Esophagus muscularis mucosa (tissue), 4 donors: Measurements from ENCODE around the gene RASGRF1. TPM values are rescaled to one million over a fixed set of nuclear protein-coding genes. Genes with fewer than 3 reads are reported as not detected.

Source experiments
- DNase-seq: peaks from one replicate; pipeline ENCODE4 v3.0.0-alpha.2; 2017; ENCODE audit errors: extremely low spot score
- H3K27ac ChIP-seq, 4 donors: fragments of 200-600 bp; sonication (generic); replicated peaks in 1 of 4; 1 replicate in 3 of 4; 2 replicates in 1 of 4; pipeline ENCODE4 v1.5.1; 2016 to 2019; ENCODE audit warnings: mild to moderate bottlenecking in 1 of 4
- H3K27me3 ChIP-seq, 4 donors: fragments of 200-600 bp; sonication (generic); one replicate each; pipeline versions ENCODE4 v1.5.1 to v1.6.0; 2016 to 2019
- H3K36me3 ChIP-seq, 4 donors: fragments of 200-600 bp; sonication (generic); one replicate each; pipeline ENCODE4 v1.5.1; 2016 to 2019
- H3K4me1 ChIP-seq, 4 donors: fragments of 200-600 bp; sonication (generic); one replicate each; pipeline ENCODE4 v1.5.1; 2016 to 2019
- H3K4me3 ChIP-seq, 4 donors: fragments of 200-600 bp; sonication (generic); 1 replicate in 2 of 4; 2 replicates in 2 of 4; pipeline ENCODE4 v1.5.1; 2016 to 2019; ENCODE audit warnings: mild to moderate bottlenecking in 4 of 4, moderate library complexity in 1 of 4
- H3K9me3 ChIP-seq, 4 donors: fragments of 200-600 bp; sonication (generic); 1 replicate in 3 of 4; 2 replicates in 1 of 4; pipeline ENCODE4 v1.5.1; 2016 to 2019
- CTCF ChIP-seq, 3 experiments: fragments of 200-600 bp in 2 of 3; fragments of 450-650 bp in 1 of 3; sonication (generic) in 2 of 3; IDR thresholded peaks; one replicate each; pipeline ENCODE4 v1.5.1; 2017 to 2019; ENCODE audit warnings: antibody characterized with exemption in 3 of 3, mild to moderate bottlenecking in 2 of 3, moderate library complexity in 1 of 3
- EP300 ChIP-seq: sonication (generic); formaldehyde crosslinking; IDR thresholded peaks from one replicate; pipeline ENCODE4 v1.6.1; 2017; ENCODE audit warnings: antibody characterized with exemption
- POLR2A ChIP-seq: fragments of 450-650 bp; IDR thresholded peaks from one replicate; pipeline ENCODE4 v1.6.1; 2017; ENCODE audit warnings: antibody characterized with exemption, moderate library complexity, mild to moderate bottlenecking, low read depth
- POLR2AphosphoS5 ChIP-seq, 2 donors: sonication (generic); formaldehyde crosslinking; IDR thresholded peaks; one replicate each; pipeline ENCODE4 v1.6.1; 2017; ENCODE audit warnings: antibody characterized with exemption in 2 of 2
- WGBS: methylation state at CpG from one replicate; pipeline ENCODE4 v1.1.5; 2018; 5-methylcytosine and 5-hydroxymethylcytosine counted together
- intact Hi-C: fragments of 100-400 bp; cut with DNase I; formaldehyde crosslinking; loops from one replicate; pipeline ENCODE4 v1.15.1; 2023
- total RNA-seq, 4 donors: library from RNA; depleted of rRNA; stranded (reverse); fragments of >200 nt; gene quantifications; one replicate each; pipeline versions ENCODE4 v1.1.0 to v1.2.1, GENCODE V29; 2016

The RASGRF1 gene
- total RNA-seq, 4 donors from 2014 or later, result 0.17 to 0.23 TPM; not detected in 2

DNA sequence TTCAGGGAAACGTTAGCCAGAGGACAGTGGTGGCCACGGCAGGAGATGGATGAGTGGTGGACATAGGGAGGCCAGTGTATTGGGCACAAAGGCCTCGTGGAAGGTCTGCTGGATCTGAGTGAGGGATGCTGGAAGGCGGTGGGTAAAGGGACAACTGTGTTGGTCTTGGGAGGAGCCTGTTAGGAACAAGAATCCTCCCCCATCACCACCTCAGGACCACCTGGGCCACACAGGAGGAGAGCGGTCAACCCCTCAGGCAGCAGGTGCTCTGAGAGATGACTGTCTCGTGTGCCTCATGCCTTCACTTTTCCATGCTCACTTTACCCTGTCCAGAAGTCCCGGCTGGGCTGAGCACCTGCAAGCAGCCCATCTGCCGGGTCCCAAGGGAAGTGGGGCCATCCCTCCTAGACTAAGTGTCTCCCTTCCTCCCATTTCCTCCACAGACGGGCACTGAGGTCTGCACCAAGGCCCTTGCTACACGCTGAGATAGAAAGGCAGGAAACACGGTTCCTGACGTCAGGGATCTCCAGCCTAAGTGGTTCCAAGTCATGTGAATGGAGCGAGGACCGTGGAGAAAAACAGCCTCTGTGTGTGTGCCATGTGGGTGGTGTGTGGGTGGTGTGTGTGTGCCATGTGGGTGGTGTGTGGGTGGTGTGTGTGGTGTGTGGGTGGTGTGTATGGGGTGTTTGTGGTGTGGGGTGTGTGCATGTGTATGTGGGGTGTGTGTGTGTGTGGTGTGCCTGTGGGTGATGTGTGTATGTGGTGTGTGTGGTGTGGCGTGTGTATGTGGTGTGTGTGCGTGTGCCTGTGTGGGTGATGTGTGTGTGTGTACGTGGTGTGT, 97.9 kb downstream of the RASGRF1 start:
- H3K4me1 ChIP-seq, result peaks cover 7 to 38% (median 37%) of the 10 kb centered on the region in 4 donors
- WGBS, result 82% methylated on average over 17 of the region's 17 CpGs
- no peaks in the 10 kb centered on the region for H3K9me3 ChIP-seq
- no peak for DNase-seq
- no peaks in the 10 kb centered on the region for H3K36me3 ChIP-seq
- intact Hi-C loops, result no loop called here
- TF ChIP-seq EP300, result no peak
- TF ChIP-seq POLR2AphosphoS5 (IDR thresholded peaks at IDR 0.05), result no peak
- no peak for TF ChIP-seq CTCF (IDR thresholded peaks at IDR 0.05)
- TF ChIP-seq POLR2A, result no peak
- no peak overlapping the region for H3K27ac ChIP-seq
- no peaks in the 10 kb centered on the region for H3K27me3 ChIP-seq
- H3K4me3 ChIP-seq, result no peak overlapping the region

- intact Hi-C loops, result no loop called here
- WGBS, result 93% methylated on average over 15 of the region's 15 CpGs
- H3K27ac ChIP-seq, result no peak overlapping the region
Observed at GRCh38 chr15:78991879-78992278, 98.7 kb downstream of the RASGRF1 start.

GRCh38 chr15:78991476-78991875, 99.1 kb downstream of the RASGRF1 start:
- Histone ChIP-seq H3K4me1 (peaks cover 7 to 38% (median 37%) of the 10 kb centered on the region in 4 donors), H3K36me3 (no peaks in the 10 kb centered on the region), H3K27me3 (no peaks in the 10 kb centered on the region), H3K4me3 (no peak overlapping the region), H3K27ac (no peak overlapping the region), H3K9me3 (no peaks in the 10 kb centered on the region)
- WGBS, result 71% methylated on average over 3 of the region's 10 CpGs
- TF ChIP-seq CTCF (IDR thresholded peaks at IDR 0.05), result no peak
- DNase-seq, result no peak
- intact Hi-C loops, result no loop called here

More at GRCh38 chr15:78991879-78992278, 98.7 kb downstream of the RASGRF1 start:
- no peak for TF ChIP-seq POLR2AphosphoS5 (IDR thresholded peaks at IDR 0.05)
- no peak for TF ChIP-seq EP300
- no peaks in the 10 kb centered on the region for H3K9me3 ChIP-seq
- DNase-seq, result no peak
- no peaks in the 10 kb centered on the region for H3K36me3 ChIP-seq
- H3K4me3 ChIP-seq, result no peak overlapping the region
- H3K27me3 ChIP-seq, result no peaks in the 10 kb centered on the region
- peaks cover 7 to 38% (median 37%) of the 10 kb centered on the region in 4 donors for H3K4me1 ChIP-seq

- intact Hi-C loops, result no loop called here
- Histone ChIP-seq H3K4me3 (no peak overlapping the region), H3K36me3 (no peaks in the 10 kb centered on the region), H3K4me1 (peaks cover 7 to 38% (median 37%) of the 10 kb centered on the region in 4 donors), H3K9me3 (no peaks in the 10 kb centered on the region), H3K27me3 (no peaks in the 10 kb centered on the region), H3K27ac (peak overlapping the region in 1 of 4 donors; percentile 64)
- 67% methylated on average over 1 of the region's 1 CpG for WGBS
- DNase-seq, result no peak
- TF ChIP-seq EP300 (no peak), CTCF (IDR thresholded peaks at IDR 0.05) (no peak), POLR2A (no peak), POLR2AphosphoS5 (IDR thresholded peaks at IDR 0.05) (no peak)
Observed at GRCh38 chr15:78990278-78990677, 100.3 kb downstream of the RASGRF1 start.

DNA sequence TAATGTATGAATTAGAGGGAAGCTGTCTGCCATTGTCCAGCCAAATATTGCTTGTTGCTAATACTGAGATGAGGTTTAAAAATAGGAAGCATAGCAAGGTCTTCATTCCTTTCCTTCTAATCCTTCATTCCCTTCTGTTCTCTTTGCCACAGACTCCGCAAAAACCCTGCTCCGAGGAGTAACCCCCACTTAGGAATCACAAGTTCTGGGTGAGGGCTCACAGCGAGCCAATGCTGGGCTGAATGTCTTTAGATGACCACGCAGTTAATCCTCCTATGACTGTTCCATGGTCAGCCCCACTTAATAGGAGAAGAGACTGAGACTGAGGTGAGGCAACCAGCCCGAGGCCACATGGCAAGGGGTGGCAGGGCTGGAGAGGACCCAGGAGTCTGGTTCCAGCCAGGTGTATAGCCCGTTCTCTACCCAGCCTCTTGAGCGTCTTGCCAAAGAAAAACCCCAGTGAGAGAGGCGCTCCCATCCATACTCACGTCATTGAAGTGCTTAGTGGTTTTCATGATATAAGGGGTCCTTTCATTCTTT, 100.8 kb downstream of the RASGRF1 start:
- Histone ChIP-seq H3K36me3 (no peaks in the 10 kb centered on the region), H3K9me3 (no peaks in the 10 kb centered on the region), H3K4me3 (no peak overlapping the region), H3K4me1 (peaks cover 7 to 38% (median 37%) of the 10 kb centered on the region in 4 donors), H3K27me3 (no peaks in the 10 kb centered on the region), H3K27ac (peak overlapping the region; percentile 28 to 64 (median 48))
- TF ChIP-seq EP300 (no peak), CTCF (IDR thresholded peaks at IDR 0.05) (no peak), POLR2AphosphoS5 (IDR thresholded peaks at IDR 0.05) (no peak), POLR2A (no peak)
- intact Hi-C loops, result no loop called here
- WGBS, result 92% methylated on average over 9 of the region's 9 CpGs
- no peak for DNase-seq
